NAMALWA (cell line): Measurements from ENCODE around the gene RPS2.
"Not testable (repeated sequence)": the region's sequence is repeated elsewhere in the genome, so short reads cannot be mapped to it uniquely, and the experiment has no call there.

Source experiments
- DNase-seq: peaks from one replicate; pipeline ENCODE4 v3.0.0-alpha.2; 2015; ENCODE audit warnings: low spot score

RPS2 gene

GRCh38 chr16:1941162-1942046 lies 23.2 kb downstream of the RPS2 start:
- DNase-seq = no peak

DNA sequence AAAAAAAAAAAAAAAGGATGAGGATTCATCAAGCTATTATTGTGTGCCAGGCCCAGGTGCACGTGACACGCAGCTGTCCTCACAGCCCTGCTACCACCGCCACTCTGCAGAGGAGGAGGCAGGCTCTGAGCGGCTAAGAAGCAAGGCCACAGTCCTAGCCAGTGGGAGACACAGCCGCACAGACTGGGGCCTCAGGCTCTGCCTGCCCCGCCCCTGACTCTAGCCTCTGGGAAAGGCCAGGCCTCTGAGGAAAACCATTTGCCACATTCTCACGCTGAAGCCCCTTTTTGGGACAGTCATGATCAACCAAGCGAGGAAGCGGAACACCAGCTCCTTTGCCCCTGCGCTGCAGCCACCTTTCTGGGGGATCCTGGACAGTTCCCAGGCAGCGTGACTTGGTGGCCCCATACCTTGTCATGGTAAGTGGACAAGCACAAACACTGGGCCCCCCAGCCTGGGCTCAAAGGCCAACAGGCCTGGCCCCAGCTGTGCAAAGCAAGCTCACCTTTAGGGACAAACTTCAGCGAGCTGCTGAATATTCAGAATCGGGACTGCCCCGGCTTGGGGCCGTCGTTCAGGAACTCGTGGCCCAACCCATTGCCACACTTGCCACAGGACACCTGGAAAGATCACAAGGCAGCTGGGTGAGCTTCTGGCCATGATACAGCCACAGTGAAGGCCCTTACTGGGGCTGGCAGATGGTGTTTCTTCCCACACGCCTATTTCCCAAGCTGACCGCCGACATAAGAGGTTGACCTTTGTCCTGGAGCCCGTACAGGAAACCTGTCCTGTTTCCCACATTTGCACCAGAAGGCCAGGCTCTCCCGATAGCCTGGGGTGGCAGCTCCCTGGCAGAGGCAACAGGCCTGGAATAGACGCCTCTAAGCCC lies 24.1 kb downstream of the RPS2 start:
- DNase-seq = no peak

DNA sequence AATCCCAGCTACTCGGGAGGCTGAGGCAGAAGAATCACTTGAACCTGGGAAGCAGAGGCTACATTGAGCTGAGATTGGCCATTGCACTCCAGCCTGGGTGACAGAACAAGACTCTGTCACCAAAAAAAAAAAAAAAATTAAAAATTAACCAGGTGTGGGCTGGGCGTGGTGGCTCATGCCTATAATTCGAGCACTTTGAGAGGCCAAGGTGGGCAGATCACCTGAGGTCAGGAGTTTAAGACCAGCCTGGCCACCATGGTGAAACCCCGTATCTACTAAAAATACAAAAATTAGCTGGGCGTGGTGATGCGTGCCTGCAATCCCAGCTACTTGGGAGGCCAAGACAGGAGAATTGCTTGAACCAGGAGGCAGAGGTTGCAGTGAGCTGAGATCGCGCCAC lies 24.8 kb downstream of the RPS2 start:
- not testable (repeated sequence) for DNase-seq

DNA sequence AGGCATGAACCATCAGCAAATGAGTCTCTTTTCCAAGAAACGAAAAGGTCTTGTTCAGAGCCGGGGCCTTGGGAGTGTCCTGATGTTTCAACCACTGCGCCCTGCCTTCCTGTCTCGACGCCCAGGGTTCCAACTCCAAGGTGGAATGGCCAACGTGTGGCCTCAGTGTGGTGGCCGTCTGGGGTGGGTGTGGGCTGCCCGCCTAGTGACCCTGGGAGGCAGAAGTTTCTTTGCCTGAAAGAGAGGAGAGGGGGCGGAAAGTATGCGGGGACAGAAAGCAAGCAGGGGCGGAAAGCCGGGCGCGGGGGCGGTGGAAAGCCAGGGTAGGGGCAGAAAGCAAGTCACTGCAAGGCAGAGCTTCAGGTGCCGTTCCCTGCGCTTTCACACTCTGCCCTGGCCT lies 25.7 kb downstream of the RPS2 start:
- no peak for DNase-seq

- no peak for DNase-seq
Observed at GRCh38 chr16:1938316-1938715, 26.3 kb downstream of the RPS2 start.

- DNase-seq = no peak
Observed at GRCh38 chr16:1936945-1937479, 27.6 kb downstream of the RPS2 start.

- no peak for DNase-seq
Observed at GRCh38 chr16:1933097-1933661, 31.4 kb downstream of the RPS2 start.

GRCh38 chr16:1932050-1933028 lies 32.3 kb downstream of the RPS2 start:
- DNase-seq = no peak

- no peak for DNase-seq
Observed at GRCh38 chr16:1930338-1930720, 34.3 kb downstream of the RPS2 start.

- peak; percentile 86 for DNase-seq
Observed at GRCh38 chr16:1929578-1930337, 34.9 kb downstream of the RPS2 start.

DNA sequence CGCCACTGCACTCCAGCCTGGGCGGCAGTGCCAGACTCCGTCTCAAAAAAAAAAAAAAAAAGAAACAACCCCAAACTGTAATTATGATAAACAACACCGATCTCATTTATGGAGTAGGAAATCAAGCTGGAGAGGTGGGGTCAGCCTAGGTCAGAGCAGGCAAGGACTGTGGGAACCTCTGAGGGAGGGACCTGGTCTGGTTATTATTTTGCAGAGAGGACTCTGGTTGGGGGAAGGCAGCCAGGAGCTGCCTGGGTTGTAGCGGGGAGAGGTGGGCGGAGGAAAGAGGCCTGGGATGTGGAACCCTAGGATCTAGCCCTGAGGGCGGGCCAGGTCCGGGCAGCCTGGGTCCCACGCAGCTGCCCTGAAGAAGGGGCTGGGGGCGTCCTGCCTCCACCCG lies 35.5 kb downstream of the RPS2 start:
- DNase-seq = no peak

GRCh38 chr16:1926271-1926670 lies 38.4 kb downstream of the RPS2 start:
- no peak for DNase-seq

GRCh38 chr16:1924095-1924494 lies 40.5 kb downstream of the RPS2 start:
- no peak for DNase-seq

DNA sequence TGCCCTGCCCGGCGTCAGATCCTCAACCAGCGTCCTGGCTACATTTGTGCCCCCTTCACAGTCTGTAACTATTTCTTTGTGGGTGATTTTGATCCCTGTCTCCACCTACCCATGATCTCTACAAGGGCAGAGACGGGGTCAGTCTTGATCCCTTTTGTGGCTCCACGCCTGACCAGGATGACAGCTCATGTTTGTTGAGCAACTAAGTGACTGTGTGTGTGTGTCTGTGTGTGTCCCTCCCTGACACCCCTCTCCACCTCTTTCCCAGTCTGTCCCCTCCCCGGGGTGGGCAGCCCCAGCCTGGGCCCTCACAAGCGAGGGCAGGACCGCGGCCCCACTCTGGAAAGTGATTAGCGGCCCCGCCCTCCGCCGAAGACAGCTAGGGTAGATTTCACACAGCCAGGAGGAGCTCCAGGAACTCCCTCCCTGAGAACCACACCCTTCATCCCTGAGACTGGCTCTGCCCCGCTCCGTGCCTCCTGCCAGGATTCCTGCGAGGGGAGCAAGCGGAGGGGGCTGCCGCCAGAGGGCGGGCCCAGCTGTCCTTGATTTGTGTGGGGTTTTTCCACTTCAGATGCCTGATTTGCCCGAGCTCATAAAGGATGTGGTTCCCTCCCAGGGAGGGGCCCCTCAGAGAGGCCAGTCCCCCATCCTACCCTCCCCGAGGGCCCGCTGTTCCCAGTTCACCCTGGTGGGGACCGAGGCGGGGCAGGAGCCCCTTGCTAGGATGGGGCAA lies 41.2 kb downstream of the RPS2 start:
- DNase-seq = no peak

- no peak for DNase-seq
Observed at GRCh38 chr16:1922357-1922756, 42.3 kb downstream of the RPS2 start.

DNA sequence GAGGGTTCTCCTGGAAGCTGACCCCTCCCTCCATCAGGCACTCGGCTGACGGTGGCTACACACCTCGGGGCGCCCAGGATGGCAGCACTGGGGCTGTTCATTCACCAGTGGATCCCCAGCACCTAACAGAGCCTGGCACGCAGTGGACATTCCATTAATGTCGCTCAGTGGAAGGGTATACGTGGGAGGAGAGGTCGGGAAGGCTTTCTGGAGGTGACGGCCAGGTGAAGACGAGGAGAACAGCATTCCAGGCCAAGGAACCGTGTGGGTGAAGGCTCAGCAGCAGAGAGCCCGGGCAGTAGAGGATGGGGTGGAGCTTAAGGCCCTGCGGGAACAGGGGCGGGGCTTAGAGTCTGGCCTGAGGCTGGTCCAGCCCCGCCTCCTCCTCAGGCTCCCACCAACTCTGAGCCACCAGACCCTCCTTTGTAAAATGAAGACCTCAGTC lies 43.9 kb downstream of the RPS2 start:
- DNase-seq = peak; percentile 76

DNA sequence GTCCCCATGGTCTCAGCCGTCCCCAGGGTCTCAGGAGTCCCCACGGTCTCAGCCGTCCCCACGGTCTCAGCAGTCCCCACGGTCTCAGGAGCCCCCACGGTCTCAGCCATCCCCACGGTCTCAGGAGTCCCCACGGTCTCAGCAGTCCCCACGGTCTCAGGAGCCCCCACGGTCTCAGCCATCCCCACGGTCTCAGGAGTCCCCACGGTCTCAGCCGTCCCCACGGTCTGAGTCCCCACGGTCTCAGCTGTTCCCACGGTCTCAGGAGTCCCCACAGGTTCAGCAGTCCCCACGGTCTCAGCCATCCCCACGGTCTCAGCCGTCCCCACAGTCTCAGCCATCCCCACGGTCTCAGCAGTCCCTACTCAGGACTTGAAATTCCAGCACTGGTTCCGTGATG lies 44.5 kb downstream of the RPS2 start:
- DNase-seq = not testable (repeated sequence)

- no peak for DNase-seq
Observed at GRCh38 chr16:1919327-1919998, 45.2 kb downstream of the RPS2 start.
